HG02759 (cell line): ENCODE data around the gene CHD6.

Source experiments
- ATAC-seq: cut with Tn5 transposase; IDR thresholded peaks from one replicate; pipeline ENCODE4 v1.9.1; 2021; ENCODE audit warnings: mild to moderate bottlenecking, moderate library complexity; ENCODE audit not compliant: unreplicated experiment

Gene CHD6

DNA sequence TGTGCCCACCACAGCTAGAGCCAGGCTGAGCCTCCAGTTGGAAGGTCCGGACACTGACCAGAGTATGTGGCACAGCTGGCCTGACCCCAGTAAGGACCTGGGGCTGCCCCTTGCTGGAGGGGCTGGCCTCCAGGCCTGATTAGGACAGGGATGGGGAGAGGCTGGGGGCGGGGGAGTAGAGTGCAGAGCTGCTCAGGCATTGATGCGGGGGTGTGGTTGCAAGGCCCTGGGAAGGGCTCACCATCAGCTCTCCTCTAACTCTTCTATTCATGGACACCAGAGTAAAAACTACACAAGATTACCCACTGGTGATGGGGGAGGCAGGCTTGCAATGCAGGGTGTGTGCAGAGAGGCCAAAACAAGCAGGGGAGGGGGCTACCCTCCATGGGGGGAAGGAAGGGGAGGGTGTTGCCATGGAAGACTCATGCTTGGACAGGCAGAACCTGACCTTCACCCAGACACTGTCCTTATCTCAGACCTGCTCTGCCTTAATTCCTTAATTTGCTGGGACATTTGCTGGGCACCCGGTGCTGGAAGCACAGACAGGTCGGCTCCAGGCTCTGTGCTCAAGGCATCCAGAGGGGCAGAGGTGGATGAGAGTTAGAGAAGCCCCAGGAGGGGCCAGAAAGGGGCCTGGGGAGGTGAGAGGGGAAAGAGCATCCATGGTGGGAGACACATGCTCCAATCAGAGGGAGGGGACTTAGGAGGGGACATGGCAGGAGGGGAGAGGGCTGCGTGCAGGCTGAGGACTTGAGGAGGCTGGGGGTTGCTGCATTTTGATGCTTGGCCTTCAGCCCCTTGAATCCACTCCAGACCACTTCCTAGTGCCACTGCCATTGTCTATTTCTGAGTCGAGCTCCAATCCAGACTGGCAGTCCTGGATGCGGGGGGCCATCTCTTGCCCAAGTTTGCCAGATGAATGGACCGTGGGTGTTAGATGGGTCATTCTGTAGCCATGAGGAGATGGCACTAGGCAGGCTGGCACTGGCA is 244.0 kb downstream of the CHD6 start:
- ATAC-seq: no peak

DNA sequence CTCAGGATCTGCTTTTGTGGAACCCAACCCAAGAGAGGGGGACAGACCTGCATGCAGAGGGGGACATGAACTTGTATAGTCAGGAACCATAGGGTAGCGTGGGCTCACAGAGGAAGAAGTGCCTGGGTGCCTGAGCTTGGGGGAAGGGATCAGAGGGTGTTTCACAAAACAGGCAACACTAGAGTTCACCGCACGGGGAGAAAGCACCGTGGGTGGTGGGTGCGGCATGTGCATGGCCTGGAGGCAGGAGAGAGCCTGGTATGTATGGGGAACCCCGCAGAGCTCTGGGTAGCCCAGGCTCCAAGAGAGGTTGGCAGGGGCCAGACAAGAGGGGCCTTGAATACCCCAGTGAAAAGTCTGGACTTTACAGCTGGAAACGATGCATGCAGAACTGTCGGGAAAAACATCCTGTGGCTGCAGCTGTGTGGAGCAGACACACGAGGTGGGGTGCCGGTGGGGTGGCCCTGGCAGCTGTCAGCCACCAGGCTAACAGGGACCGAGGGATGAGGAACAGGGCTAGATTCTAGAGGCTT is 244.9 kb downstream of the CHD6 start:
- ATAC-seq: no peak

DNA sequence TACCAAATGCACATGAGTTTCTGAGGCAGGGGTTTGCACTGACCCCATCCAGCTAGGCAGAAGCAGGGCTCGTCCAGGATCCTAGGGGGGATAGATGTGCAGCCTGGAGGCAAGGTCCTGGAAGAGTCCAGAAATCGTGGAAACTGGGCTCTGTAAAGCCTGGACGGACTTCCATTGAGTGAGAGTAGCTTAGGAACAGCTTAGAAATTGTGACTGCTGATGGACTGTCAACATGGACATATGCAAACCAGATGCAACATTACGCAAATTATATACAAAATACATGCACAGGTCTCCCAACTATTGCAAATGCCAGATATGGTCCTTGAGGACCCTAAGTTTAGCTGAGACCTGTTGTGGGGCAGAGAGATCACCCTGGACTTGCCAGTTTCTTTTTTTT is 246.8 kb downstream of the CHD6 start:
- no peak for ATAC-seq

DNA sequence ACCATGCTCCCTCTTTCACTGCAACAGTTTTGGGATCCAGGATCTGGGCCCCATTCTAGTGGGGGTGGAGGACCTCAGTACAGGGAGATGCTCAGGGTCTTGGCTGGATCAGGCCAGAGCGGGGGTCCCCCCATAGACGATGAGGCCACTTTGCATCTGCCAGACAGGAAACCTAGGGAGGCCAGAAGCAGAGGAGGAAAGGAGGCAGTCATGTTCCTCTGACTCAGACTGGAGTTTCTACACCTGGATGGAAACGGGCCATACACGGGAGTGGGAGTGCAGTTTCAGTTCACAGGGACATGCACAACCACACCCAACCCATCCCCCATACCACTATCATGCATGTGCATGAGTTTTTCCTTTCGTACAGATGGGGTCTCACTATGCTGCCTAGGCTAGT is 248.0 kb downstream of the CHD6 start:
- ATAC-seq: no peak

DNA sequence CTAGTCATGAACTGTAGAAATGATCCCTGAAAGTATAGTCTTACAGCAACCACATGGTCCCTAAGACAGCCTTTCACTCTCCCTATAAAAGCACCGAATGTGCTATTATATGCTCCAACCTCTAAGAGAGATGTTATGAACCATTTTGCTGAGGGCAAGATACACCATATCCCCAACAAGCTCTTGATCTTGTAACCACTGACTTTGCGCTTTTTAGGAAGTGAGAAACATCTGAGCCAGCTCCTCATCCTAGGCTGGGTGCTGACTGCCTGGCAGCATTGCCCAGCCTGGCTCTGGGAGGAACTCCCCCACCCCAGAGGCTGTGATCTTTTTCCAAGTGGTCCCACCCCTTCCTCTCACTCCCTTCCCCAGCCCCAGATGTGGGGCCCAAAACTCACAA is 248.5 kb downstream of the CHD6 start:
- no peak for ATAC-seq

DNA sequence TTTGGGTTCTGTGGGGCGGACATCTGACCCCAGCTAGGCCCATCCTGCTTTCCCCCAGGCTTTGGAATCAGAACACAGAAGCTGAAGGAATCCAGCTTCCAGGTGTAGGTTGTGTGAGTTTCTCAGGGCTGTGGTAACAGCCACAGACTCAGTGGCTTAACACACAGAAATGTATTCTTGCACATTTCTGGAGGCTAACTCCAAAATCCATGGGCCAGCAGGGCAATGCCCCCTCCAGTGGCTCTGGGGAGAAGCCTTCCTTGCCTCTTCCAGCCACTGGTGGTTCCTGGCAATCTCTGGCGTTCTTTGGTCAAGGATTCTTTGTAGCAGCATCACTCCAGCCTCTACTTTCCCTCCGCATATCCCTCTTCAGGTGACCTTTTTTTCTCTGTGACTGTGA is 250.2 kb downstream of the CHD6 start:
- ATAC-seq: no peak

DNA sequence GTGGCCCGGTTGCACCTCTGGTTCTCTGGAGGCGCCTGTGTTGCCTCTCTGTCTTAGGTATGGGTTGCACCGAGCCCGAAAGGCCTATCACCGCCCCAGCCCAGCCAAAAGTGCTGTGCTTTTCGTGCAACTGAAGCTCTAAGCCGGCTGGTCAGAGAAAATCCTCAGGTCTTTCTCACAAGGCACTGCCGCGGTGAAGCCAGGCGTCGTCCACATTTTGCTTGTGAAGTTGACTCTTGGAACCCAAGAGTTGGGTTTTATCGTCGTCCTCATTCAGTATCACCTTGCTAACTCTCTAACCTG is 250.8 kb downstream of the CHD6 start:
- ATAC-seq: no peak

DNA sequence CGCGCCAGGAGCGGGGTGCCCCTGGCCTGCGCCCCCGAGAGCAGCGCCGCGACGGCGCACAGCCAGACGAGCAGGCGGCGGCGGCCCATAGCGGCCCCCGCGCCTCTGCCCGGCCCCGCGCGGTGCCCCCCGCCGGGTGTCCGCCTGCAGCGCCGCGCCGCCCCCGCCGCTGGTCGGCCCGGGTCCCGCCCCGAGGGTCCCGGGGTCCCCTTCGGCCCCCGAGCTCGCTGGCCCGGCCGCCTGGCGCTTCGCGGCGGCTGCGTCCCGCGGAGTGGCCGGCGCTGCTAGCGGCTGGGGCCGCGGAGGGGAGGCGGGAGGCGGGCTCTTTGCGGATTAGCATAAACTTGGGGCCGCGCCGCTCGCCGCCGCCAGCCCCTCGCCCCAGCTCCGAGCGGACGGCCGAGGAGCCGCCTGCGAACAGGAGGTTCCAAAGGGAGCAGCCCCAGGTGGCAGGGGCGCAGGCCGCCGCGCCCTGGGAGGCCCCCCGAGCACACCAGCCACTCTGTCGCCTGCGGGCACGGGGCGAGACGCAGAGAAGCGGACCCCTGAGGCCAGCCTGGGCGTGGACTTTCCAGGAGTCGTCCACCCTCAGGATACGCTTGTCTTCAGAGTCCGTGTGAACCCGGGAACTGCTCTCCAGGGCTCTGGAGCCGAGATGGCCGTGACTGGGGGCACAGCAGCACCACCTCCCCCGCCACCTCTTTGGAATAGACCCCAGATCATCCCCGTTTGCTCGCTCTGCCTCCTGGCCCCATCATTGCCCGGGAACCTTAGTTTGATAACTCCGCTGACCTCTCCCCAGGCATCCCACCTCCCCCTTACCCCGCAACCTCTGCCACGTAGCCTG is 251.4 kb downstream of the CHD6 start, which contains the start of gene EMILIN3:
EMILIN3 (minus strand) TSS at position 273 of the 847 bp plus-strand sequence; CDS start at position 89, 184 bp downstream.
- no peak for ATAC-seq

DNA sequence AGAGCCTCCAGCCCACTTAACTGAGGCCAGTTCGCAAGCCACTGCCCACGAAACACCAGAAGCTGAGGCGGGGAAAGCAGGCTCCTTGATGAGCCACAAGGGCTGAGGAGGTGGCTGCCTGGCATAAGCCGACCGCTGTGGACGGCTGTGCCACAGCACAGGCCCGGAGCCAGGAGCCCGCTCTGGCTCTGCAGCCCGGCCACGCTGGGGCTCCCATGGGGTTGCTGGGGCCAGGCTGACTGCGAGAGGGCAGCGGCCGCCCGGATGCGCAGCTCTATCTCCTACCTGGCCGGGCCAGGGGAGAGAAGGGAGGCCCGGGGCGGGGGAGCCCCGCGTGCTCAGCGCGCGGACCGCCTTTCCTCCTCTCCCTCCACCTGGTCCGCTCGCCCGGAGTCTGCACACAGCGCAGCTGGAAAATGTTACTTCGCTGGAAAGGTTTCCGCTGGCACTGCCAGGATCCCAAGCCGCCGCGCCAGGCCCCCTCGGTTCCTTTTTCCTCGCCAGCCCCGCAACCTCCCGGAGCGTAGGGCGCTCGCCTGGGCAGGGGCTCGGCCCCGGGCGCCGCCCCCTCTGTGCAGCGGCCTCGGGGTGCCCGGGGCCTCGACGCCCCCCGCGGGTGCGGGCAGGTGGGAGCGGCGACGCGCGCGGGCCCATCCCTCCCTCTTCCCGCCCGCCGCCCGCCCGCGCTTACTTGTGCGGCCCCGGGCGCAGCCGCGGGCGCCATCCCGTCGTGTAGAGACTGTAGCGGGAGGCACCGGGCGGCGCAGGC is 252.2 kb downstream of the CHD6 start:
- no peak for ATAC-seq

DNA sequence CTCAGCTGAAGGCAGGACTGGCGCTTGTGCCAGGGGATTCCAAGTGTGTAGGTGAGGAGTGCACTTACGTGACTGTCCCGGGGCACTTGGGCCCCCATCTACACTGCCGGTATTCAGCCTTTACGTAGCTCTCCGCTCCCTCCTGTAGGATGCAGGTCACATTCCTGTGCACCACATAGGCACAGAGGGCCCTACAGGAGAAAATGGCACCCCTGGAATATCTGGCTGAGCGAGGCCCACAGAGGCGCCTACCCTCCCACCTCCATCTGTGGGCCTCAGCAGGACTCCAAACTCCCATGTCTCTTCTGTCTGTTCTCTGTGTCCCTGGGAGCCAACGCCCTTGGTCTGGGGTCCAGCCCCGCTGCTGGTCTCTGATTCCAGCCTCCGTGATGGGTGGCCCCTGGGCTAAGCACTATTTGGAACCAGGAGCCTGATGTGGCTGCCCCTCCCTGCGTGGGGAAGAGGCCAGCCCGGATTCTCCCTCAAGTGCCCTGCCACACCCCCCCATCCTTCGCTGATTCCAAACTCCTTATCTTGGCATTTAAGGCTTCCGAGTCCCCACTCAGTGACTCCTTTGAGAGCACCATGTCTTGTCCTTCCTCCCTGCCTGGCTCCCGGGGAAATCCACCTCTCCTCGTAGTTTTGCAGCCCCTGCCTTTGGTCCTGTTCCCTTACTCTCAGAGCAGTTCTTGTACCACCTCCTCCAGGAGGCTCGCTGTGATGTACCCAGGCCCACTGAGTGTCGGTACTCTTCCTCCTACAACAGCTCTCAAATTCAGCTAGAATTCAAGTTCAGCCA is 253.0 kb downstream of the CHD6 start:
- ATAC-seq: no peak

DNA sequence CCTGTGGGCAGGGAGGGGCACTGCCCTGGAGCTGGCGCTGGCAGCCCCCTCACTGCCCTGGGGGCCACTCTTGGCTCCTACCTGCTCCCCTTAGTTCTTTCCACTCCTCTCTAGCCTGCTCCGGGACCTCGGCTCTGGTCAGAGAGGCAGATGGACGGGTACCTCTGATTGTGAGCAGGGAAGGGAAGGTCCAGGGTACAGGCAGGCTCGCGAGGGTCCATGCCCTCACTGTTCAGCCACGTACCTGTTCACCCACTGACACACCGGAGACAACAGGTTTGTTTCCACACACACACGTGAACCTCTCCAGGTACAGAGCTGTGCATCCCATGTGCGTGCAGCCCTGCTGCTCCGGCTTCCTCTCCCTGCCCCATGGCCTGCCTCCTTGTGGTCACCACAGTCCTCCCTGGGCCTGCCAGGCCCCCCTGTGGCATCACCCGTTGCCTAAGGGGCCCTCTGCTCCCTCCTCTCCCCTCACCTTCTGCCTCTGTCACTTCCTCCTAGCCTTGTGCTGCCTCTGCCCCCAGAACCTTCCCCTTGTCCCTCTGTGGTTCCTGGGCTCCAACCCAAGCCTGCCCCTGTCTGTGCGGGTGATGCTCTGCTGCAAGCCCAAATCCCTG is 253.8 kb downstream of the CHD6 start:
- ATAC-seq: no peak

DNA sequence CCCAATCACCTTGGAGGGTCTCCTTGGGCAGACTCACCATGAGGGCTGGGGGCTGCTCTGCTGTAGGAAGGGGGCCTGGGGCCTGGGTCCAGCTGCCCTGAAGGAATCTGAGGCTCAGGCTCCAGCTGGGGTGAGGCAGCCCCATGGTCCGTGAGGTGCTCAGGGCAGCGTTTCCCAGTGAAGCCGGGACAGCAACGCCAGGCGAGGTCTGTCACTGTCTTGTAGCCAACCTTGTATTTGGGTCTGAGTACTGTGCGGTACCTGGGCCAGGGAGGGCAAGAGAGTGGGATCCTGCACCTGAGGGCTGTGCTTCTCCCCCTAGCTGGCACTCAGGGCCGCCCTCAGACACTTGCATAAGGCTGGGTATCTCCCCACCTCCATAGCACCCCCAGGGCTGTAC is 254.6 kb downstream of the CHD6 start:
- no peak for ATAC-seq

DNA sequence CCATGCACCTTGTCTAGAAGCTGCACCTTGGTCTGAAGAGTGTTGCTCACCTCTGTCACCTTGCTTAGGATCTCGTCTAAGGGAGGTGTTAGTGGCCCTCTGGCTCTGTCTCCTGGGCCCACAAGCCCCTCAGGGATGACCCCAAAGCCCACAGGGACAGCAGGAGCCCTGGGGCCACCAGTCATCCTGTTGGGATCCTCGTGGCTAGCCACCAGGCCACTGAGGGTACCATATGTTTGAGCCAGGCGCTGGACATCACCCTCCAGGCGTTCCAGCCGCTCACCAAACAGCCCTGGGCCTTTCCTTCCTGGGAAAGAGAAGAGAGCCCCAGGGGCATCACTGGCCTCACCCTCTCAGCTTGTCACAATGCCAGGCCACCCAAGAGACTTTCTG is 255.4 kb downstream of the CHD6 start:
- ATAC-seq: no peak

DNA sequence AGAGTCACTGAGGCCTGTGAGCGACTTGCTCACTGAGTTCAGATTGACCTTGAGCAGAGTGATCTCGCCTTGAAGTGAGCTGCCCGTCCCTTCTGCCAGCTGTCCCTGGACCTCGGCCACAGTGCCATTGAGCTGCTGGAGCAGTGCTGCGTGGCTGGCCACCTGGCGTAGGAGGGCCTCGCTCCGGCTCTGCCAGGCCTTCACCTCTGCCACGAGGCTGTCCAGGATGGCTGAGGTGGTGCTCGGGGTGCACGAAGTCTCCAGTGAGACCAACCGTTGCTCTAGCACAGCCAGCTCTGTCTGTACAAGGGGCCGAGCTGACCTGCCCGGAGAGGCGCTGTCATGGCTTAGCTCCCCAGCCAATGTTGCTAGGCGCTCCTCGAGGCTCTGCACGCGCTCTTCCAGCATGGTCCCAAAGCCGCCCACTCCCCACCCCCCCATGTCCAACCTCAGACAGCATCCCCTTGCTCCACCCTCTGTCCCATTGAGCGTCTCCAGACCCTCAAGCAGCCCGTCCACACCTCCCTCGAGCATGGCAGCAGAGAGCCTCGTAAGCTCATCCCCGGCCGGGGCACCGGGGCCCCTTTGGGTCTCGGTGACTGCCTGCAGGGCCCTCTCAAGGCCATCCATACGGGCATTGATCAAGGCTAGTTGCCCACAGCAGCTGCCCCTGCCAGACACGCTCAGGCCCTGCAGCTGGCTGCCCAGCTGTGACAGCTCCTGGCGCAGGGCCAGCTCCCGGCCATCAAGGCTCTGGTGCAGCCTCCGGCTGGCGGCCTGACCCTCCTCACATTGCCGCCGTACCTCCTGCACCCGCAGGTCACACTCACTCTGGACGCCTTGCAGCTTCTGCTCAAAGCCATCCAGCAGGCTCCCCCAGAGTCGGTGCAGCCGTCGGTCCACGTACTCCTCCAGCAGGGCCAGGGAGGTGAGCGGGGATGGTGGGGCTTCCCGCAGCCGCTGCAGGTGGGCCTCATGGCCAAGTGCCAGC is 256.1 kb downstream of the CHD6 start:
- no peak for ATAC-seq

DNA sequence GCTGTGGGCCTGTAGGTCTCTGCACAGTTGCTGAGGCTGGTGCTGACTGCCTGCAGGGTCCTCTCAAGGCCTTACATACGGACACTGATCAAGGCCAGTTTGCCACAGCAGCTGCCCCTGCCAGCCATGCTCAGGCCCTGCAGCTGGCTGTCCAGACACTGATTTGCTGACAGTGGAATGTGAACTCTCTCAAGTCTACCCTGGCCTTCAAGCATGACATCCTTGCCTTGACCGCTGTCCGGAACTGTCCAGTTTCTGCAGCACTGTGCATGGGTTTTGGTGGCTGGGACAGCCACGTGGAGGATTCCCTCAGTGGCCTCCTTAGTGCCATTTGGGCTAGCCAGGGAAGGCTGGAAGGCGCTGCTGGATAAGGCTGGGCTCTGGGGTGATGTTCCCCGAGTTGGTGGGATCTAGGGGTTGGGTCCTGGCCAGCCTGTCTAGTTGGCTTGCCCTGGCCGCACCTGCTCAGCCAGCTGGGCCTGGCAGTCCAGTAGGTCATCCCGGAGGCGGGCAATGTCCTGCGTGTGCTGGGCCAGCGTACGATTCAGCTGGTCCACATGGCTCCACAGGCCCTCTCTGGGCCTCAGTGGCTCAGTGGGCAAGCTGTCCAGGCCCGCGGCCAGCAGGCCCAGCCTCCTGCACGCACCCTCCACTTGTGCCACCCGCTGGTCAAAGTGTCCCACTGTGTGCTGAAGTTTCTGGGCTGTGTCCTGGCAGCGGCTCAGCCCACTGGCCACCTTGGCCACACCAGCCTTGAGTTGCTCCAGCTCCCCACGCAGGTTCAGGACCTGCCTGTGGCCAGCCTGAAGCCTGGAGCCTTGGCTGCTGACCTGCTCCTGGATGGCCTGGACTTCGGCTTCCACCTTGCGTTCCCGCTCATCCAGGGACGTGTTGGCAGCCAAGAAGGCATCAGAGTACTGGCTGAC is 257.1 kb downstream of the CHD6 start:
- ATAC-seq: no peak

DNA sequence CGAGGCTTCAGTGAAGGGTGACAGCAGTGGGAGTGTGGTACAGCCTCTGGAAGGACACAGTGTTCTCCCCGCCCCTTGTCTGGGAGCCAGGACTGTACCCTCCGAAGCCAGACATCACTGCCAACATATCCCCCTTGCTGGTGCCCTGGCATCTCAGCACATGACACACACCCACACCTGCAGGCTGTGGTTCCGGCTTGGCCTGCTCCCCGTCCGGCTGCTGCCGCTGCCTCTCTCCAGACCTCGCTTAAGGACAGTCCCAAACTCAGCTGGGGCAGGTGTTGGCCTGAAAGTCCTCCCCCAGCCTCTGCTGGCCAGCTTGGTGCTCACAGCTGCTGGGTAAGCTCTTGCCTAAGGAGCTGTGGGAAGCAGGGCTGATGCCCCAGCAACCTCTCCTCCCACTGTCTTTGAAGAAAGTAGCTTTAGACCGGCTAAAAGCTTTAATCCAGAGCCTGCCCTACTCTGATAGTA is 258.6 kb downstream of the CHD6 start:
- ATAC-seq: no peak

DNA sequence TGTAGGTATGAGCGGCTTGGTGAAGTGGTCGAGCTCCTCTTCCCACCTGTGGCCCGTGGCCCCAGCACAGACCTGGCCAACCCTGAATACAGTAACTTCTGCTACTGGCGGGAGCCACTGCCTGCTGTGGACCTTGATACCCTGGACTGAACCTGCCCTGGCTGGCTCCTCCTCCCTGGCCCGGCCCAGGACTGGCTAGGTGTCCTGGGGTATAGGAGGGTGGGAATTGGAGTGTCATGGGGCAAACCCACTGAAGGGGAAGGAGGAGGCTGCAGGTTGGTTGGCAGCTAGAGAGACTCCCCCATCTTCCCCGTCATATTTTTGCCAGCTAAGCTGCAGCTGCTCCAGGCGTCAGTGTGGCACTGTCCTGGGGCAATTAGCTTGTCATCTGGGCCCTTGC is 259.5 kb downstream of the CHD6 start:
- ATAC-seq: no peak
